A549 (cell line): Measurements from ENCODE around the gene DGCR2. TPM values are rescaled to one million over a fixed set of nuclear protein-coding genes. Genes with fewer than 3 reads are reported as not detected.

ENCODE experiments used
- ATAC-seq, 2 experiments: fragments of 200-7000 bp in 1 of 2; fragments of >200 bp in 1 of 2; cut with Nextera tagmentation in 1 of 2; cut with Tn5 transposase in 1 of 2; 3 replicates each; pipeline versions ENCODE4 v1.8.0 to v1.9.1; 2018 to 2020; ENCODE audit warnings: mild to moderate bottlenecking in 1 of 2, moderate library complexity in 1 of 2
- CTCF ChIA-PET: fragments of 300-600 bp; sonication (Branson Sonifier 250); formaldehyde crosslinking; extraction: SDS; loops from one replicate; lab custom pipeline; 2021; ENCODE audit warnings: antibody characterized with exemption, inconsistent platforms; lab: Yijun Ruan, JAX
- POLR2A ChIA-PET: fragments of 350-600 bp; formaldehyde crosslinking; extraction: SDS; loops from one replicate; lab custom pipeline; 2021; ENCODE audit warnings: antibody characterized with exemption, inconsistent platforms; lab: Yijun Ruan, JAX
- DNase-seq, 2 experiments: peaks; one replicate each; pipeline versions ENCODE4 v3.0.0 to v3.0.0-alpha.2; 2011 to 2016; ENCODE audit warnings: low read depth in 1 of 2, low spot score in 1 of 2
- FAIRE-seq: peaks from 2 replicates; lab custom pipeline; 2011; peaks lifted over from hg19 to GRCh38; lab: Jason Lieb, UNC
- H3K27ac ChIP-seq, 2 experiments: fragments of >200 bp; sonication (Bioruptor Twin); formaldehyde crosslinking; 3 replicates each; pipeline ENCODE4 v1.5.1; 2016 to 2017
- H3K4me1 ChIP-seq: fragments of >200 bp; sonication (Bioruptor Twin); formaldehyde crosslinking; 3 replicates; pipeline ENCODE4 v1.6.1; 2016
- H3K4me2 ChIP-seq: fragments of >200 bp; sonication (Bioruptor Twin); formaldehyde crosslinking; 3 replicates; pipeline ENCODE4 v1.6.1; 2016
- H3K4me3 ChIP-seq: fragments of >200 bp; sonication (Bioruptor Twin); formaldehyde crosslinking; 3 replicates; pipeline ENCODE4 v1.5.1; 2016
- H3K9me3 ChIP-seq: fragments of >200 bp; sonication (Bioruptor Twin); formaldehyde crosslinking; 3 replicates; pipeline ENCODE4 v1.6.1; 2016
- BCL3 ChIP-seq: fragments of >200 bp; sonication (Bioruptor Twin); formaldehyde crosslinking; IDR thresholded peaks from 3 replicates; pipeline ENCODE4 v1.6.1; 2016
- BHLHE40 ChIP-seq: IDR thresholded peaks from 2 replicates; pipeline ENCODE4 v1.6.1; 2012; ENCODE audit warnings: low read depth, low read length, inconsistent platforms
- CBX2 ChIP-seq: fragments of 200-600 bp; sonication (generic); IDR thresholded peaks from 2 replicates; pipeline ENCODE4 v1.6.1; 2016; ENCODE audit warnings: low read depth, mild to moderate bottlenecking, borderline replicate concordance
- CBX8 ChIP-seq: fragments of 200-600 bp; sonication (generic); IDR thresholded peaks from 2 replicates; pipeline ENCODE4 v1.6.1; 2016
- CEBPB ChIP-seq, 2 experiments: fragments of >200 bp in 1 of 2; sonication (Bioruptor Twin) in 1 of 2; formaldehyde crosslinking in 1 of 2; IDR thresholded peaks; 2 replicates each; pipeline ENCODE4 v1.6.1; 2012 to 2016
- CHD4 ChIP-seq: fragments of 200-600 bp; sonication (generic); IDR thresholded peaks from 2 replicates; pipeline ENCODE4 v1.6.1; 2016; ENCODE audit warnings: antibody characterized with exemption, mild to moderate bottlenecking, borderline replicate concordance
- EHMT2 ChIP-seq: fragments of 200-600 bp; sonication (generic); IDR thresholded peaks from 2 replicates; pipeline ENCODE4 v1.6.1; 2016; ENCODE audit warnings: antibody characterized with exemption, low read depth, mild to moderate bottlenecking, moderate library complexity
- ELK1 ChIP-seq: fragments of 150-350 bp; IDR thresholded peaks from 2 replicates; pipeline ENCODE4 v1.6.1; 2014; ENCODE audit warnings: low read depth, mild to moderate bottlenecking, low read length
- GATA3 ChIP-seq: IDR thresholded peaks from 2 replicates; pipeline ENCODE4 v1.6.1; 2012; ENCODE audit warnings: borderline replicate concordance
- HDAC2 ChIP-seq: fragments of 200-600 bp; sonication (generic); IDR thresholded peaks from 2 replicates; pipeline ENCODE4 v1.6.1; 2016
- HEYL ChIP-seq: fragments of 250-450 bp; sonication (Bioruptor Pico); IDR thresholded peaks from 2 replicates; pipeline ENCODE4 v1.8.0; 2021; ENCODE audit warnings: mild to moderate bottlenecking, moderate library complexity
- HMGXB4 ChIP-seq: fragments of 250-450 bp; sonication (Bioruptor Pico); IDR thresholded peaks from 2 replicates; pipeline ENCODE4 v1.5.0; 2021; ENCODE audit warnings: mild to moderate bottlenecking, moderate library complexity, borderline replicate concordance
- HOXB5 ChIP-seq: fragments of 250-450 bp; sonication (Bioruptor Pico); IDR thresholded peaks from 2 replicates; pipeline ENCODE4 v1.5.0; 2020; ENCODE audit warnings: mild to moderate bottlenecking, moderate library complexity
- MAFK ChIP-seq: fragments of 450-650 bp; IDR thresholded peaks from 2 replicates; pipeline ENCODE4 v1.6.1; 2014; ENCODE audit not compliant: partially characterized antibody
- POLR2AphosphoS2 ChIP-seq: conservative IDR thresholded peaks from 2 replicates; pipeline ENCODE4 v1.6.1; 2012; ENCODE audit warnings: low read length, improper control_type of control experiment, inconsistent platforms
- REST ChIP-seq: fragments of 200-600 bp; sonication (generic); IDR thresholded peaks from 2 replicates; pipeline ENCODE4 v1.6.1; 2016; ENCODE audit warnings: antibody characterized with exemption, mild to moderate bottlenecking, moderate library complexity
- USF2 ChIP-seq: fragments of 450-650 bp; IDR thresholded peaks from 2 replicates; pipeline ENCODE4 v1.6.1; 2014; ENCODE audit warnings: antibody characterized with exemption
- ZC3H11A ChIP-seq: fragments of 450-650 bp; IDR thresholded peaks from 2 replicates; pipeline ENCODE4 v1.6.1; 2014; ENCODE audit warnings: antibody characterized with exemption, mild to moderate bottlenecking
- ZNF302 ChIP-seq: fragments of 250-450 bp; sonication (Bioruptor Pico); IDR thresholded peaks from 2 replicates; pipeline ENCODE4 v1.9.0; 2021; ENCODE audit warnings: inconsistent platforms, mild to moderate bottlenecking, moderate library complexity
- WGBS: methylation state at CpG from one replicate; pipeline ENCODE4 v1.1.6; 2017; ENCODE audit errors: missing lambda C conversion rate; 5-methylcytosine and 5-hydroxymethylcytosine counted together
- polyA plus RNA-seq, 4 experiments: library from polyadenylated mRNA; depleted of rRNA in 3 of 4; stranded (reverse); fragments of >200 nt; fragmentation: RNase III in 1 of 4; extraction: RNeasy Plus Mini Kit Qiagen cat#74134 plus additional on column Dnase treatment in 1 of 4; gene quantifications; 2 replicates in 3 of 4; 3 replicates in 1 of 4; pipeline ENCODE4 v1.2.3, GENCODE V29; 2011 to 2017

The DGCR2 gene
- polyA plus RNA-seq, 2 of the 4 experiments (the other 2 are of a cell fraction), result 10.6 to 17.9 TPM

GRCh38 chr22:19068784-19069271, 53.4 kb downstream of the DGCR2 start:
- no peaks in the 10 kb centered on the region for H3K4me1 ChIP-seq
- FAIRE-seq (no peak), ATAC-seq (no peak), DNase-seq (no peak)
- H3K27ac ChIP-seq, result no peak overlapping the region
- H3K4me3 ChIP-seq, result no peak overlapping the region
- no peaks in the 10 kb centered on the region for H3K9me3 ChIP-seq
- WGBS, result 82% methylated on average over 3 of the region's 5 CpGs
- ChIA-PET CTCF (interaction anchor here (1.5 kb wide), 1 partner anchor 16 kb away, joined by 5 read pairs; no protein-coding TSS in a partner anchor), POLR2A (no interaction called here)
- H3K4me2 ChIP-seq, result no peak overlapping the region
- TF ChIP-seq BHLHE40, result no peak
- no peak for TF ChIP-seq USF2
- no peak for TF ChIP-seq ELK1
- TF ChIP-seq HDAC2, result no peak
- TF ChIP-seq CBX2, result no peak
- TF ChIP-seq EHMT2, result no peak
- no peak for TF ChIP-seq BCL3
- no peak for TF ChIP-seq CBX8
- no peak for TF ChIP-seq ZNF302
- TF ChIP-seq MAFK, result no peak
- TF ChIP-seq GATA3, result no peak
- no peak for TF ChIP-seq CHD4
- no peak for TF ChIP-seq HMGXB4 (CRISPR knock-in tag)
- no peak for TF ChIP-seq HOXB5 (CRISPR knock-in tag)
- TF ChIP-seq REST, result no peak
- TF ChIP-seq CEBPB (IDR thresholded peaks at IDR 0.05), result no peak

- 93% methylated on average over 15 of the region's 21 CpGs for WGBS
Measured at GRCh38 chr22:19067696-19068348, 54.4 kb downstream of the DGCR2 start.

More at GRCh38 chr22:19067696-19068348, 54.4 kb downstream of the DGCR2 start:
- CTCF ChIA-PET, result no interaction called here
- POLR2A ChIA-PET, result no interaction called here
- TF ChIP-seq EHMT2, result no peak
- no peak for TF ChIP-seq HOXB5 (CRISPR knock-in tag)
- no peak for TF ChIP-seq USF2
- no peak for TF ChIP-seq POLR2AphosphoS2
- TF ChIP-seq CBX8, result no peak
- no peak for TF ChIP-seq HEYL (CRISPR knock-in tag)
- peak; percentile 39 for TF ChIP-seq ZC3H11A
- no peak overlapping the region for H3K4me3 ChIP-seq
- no peaks in the 10 kb centered on the region for H3K9me3 ChIP-seq
- H3K4me1 ChIP-seq, result no peaks in the 10 kb centered on the region
- FAIRE-seq (no peak), ATAC-seq (no peak), DNase-seq (no peak)
- H3K4me2 ChIP-seq, result no peak overlapping the region
- H3K27ac ChIP-seq, result no peak overlapping the region
